GM21723 (cell line): ENCODE data around the gene LAMTOR5.
"Not testable (repeated sequence)": the region's sequence is repeated elsewhere in the genome, so short reads cannot be mapped to it uniquely, and the experiment has no call there.

ENCODE experiments used
- ATAC-seq: cut with Tn5 transposase; IDR thresholded peaks from one replicate; pipeline ENCODE4 v1.9.1; 2021; ENCODE audit warnings: mild to moderate bottlenecking, moderate library complexity; ENCODE audit not compliant: unreplicated experiment

LAMTOR5 gene

GRCh38 chr1:110407260-110408210, at the start of gene LAMTOR5:
Gene LAMTOR5 (minus strand): TSS chr1:110407694. CDS start chr1:110407620, 74 bp downstream.
- ATAC-seq = peak; percentile 89

GRCh38 chr1:110457206-110457605, 49.7 kb upstream of the LAMTOR5 start:
- no peak for ATAC-seq

- ATAC-seq = no peak
Measured at GRCh38 chr1:110455151-110455550, 47.7 kb upstream of the LAMTOR5 start.

- ATAC-seq = no peak
Measured at GRCh38 chr1:110454328-110454727, 46.8 kb upstream of the LAMTOR5 start.

GRCh38 chr1:110453829-110454228, 46.3 kb upstream of the LAMTOR5 start:
- ATAC-seq = no peak

GRCh38 chr1:110452330-110452729, 44.8 kb upstream of the LAMTOR5 start:
- ATAC-seq = no peak

- no peak for ATAC-seq
Measured at GRCh38 chr1:110450929-110451328, 43.4 kb upstream of the LAMTOR5 start, which contains the start of gene PROK1. Gene PROK1 (plus strand): TSS chr1:110451149. CDS start chr1:110451217, 68 bp downstream.

- no peak for ATAC-seq
Measured at GRCh38 chr1:110449661-110450651, 42.5 kb upstream of the LAMTOR5 start.

GRCh38 chr1:110444561-110444960, 37.1 kb upstream of the LAMTOR5 start:
- no peak for ATAC-seq

- no peak for ATAC-seq
Measured at GRCh38 chr1:110443451-110443850, 36.0 kb upstream of the LAMTOR5 start.

GRCh38 chr1:110441888-110442287, 34.4 kb upstream of the LAMTOR5 start:
- ATAC-seq = no peak

- no peak for ATAC-seq
Measured at GRCh38 chr1:110440877-110441276, 33.4 kb upstream of the LAMTOR5 start.

- ATAC-seq = not testable (repeated sequence)
Measured at GRCh38 chr1:110439873-110440272, 32.4 kb upstream of the LAMTOR5 start.

- ATAC-seq = no peak
Measured at GRCh38 chr1:110438893-110439292, 31.4 kb upstream of the LAMTOR5 start.

GRCh38 chr1:110437645-110438299, 30.3 kb upstream of the LAMTOR5 start:
- not testable (repeated sequence) for ATAC-seq

GRCh38 chr1:110436635-110437034, 29.1 kb upstream of the LAMTOR5 start:
- ATAC-seq = no peak

GRCh38 chr1:110434946-110435345, 27.5 kb upstream of the LAMTOR5 start:
- ATAC-seq = no peak

GRCh38 chr1:110433803-110434202, 26.3 kb upstream of the LAMTOR5 start:
- no peak for ATAC-seq

GRCh38 chr1:110433213-110433612, 25.7 kb upstream of the LAMTOR5 start:
- ATAC-seq = no peak

GRCh38 chr1:110430901-110431300, 23.4 kb upstream of the LAMTOR5 start:
- ATAC-seq = no peak

GRCh38 chr1:110430366-110430765, 22.9 kb upstream of the LAMTOR5 start:
- ATAC-seq = no peak
